Thyroid gland (tissue), 4 donors: ENCODE measurements around the gene RTN4RL1. TPM values are rescaled to one million over a fixed set of nuclear protein-coding genes. Genes with fewer than 3 reads are reported as not detected.

Experiments used
- DNase-seq, 2 donors: peaks; one replicate each; pipeline ENCODE4 v3.0.0-alpha.2; 2019
- H3K27ac ChIP-seq, 3 donors: fragments of 200-600 bp; sonication (generic); 1 replicate in 2 of 3; 2 replicates in 1 of 3; pipeline ENCODE4 v1.5.1; 2016 to 2019; ENCODE audit warnings: mild to moderate bottlenecking in 1 of 3, moderate library complexity in 1 of 3
- H3K27me3 ChIP-seq: fragments of 200-600 bp; sonication (generic); one replicate; pipeline ENCODE4 v1.5.1; 2019
- H3K36me3 ChIP-seq, 2 donors: fragments of 200-600 bp; sonication (generic); one replicate each; pipeline ENCODE4 v1.5.1; 2016 to 2019
- H3K4me1 ChIP-seq, 2 donors: fragments of 200-600 bp; sonication (generic); one replicate each; pipeline ENCODE4 v1.5.1; 2017 to 2019
- H3K4me3 ChIP-seq, 3 donors: fragments of 200-600 bp; sonication (generic); replicated peaks in 1 of 3; 1 replicate in 2 of 3; 2 replicates in 1 of 3; pipeline ENCODE4 v1.5.1; 2016; ENCODE audit warnings: mild to moderate bottlenecking in 1 of 3
- H3K9me3 ChIP-seq: fragments of 200-600 bp; sonication (generic); one replicate; pipeline ENCODE4 v1.5.1; 2017
- POLR2A ChIP-seq, 2 donors: fragments of 450-650 bp; IDR thresholded peaks; one replicate each; pipeline ENCODE4 v1.6.1; 2017; ENCODE audit warnings: antibody characterized with exemption in 2 of 2, mild to moderate bottlenecking in 2 of 2, moderate library complexity in 1 of 2
- WGBS, 2 donors: methylation state at CpG; one replicate each; pipeline ENCODE4 v1.1.5; 2017; 5-methylcytosine and 5-hydroxymethylcytosine counted together
- intact Hi-C: fragments of 100-400 bp; cut with DNase I; formaldehyde crosslinking; loops from one replicate; pipeline ENCODE4 v1.15.1; 2023
- total RNA-seq, 4 donors: library from RNA; depleted of rRNA; stranded (reverse); fragments of >200 nt; gene quantifications; one replicate each; pipeline ENCODE4 v1.2.3, GENCODE V29; 2016
- TF ChIP-seq, protein P1 (sequence below), 6 experiments: fragments of 200-600 bp in 3 of 6; fragments of 450-650 bp in 3 of 6; sonication (generic) in 3 of 6; IDR thresholded peaks; one replicate each; pipeline ENCODE4 v1.5.1; 2016 to 2019; ENCODE audit warnings: antibody characterized with exemption in 6 of 6, mild to moderate bottlenecking in 2 of 6, inconsistent platforms in 1 of 6, moderate library complexity in 1 of 6

RTN4RL1 gene
- total RNA-seq, 4 donors from 2014 or later: 1.6 to 4.9 (median 2.5) TPM

DNA sequence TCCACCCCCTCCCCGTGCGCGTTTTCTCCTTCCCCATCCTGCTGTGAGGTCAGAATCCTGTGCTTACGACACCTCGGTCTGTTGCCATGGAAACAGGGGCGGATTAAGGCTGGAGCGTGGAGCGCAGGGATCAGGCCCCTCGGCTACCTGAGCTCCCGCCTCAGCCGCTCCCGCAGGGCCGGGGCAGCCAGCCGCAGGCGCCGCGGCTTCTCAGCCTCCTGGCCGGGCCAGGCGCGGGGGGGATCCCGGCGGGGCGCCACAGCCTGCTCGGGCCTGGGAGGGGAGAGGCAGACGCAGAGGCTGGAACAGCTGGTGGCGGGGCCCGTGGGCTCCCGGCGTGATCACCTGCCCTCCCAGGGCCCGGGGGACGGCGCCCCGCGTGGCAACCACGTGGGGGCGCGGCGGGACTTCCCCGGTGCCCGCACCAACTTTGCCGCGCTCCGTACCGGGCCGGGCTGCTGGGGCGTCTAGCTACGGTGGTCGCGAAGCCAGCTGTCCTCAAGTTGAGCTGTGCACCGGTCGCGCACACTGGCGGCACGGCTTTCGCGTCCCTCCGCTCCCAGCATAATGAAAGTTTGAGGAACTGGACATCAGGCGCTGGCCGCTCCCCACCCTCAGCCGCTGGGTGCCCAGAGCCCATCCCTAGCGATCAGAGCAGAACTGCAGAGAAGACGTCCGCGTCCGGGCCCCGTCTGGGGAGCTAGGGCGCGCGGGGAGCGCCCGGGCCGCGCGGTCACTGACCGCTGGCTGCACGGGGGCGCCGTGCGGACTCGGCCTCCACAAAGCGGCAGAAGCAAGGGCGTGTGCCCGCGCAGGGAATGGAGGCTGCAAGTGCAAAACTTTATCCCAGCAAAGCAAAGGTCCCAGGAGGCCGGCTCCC lies 1.2 kb downstream of the RTN4RL1 start:
- no peaks in the 10 kb centered on the region for H3K36me3 ChIP-seq
- WGBS, 2 donors: 4 to 9% methylated on average over 5 to 8 of the region's 85 CpGs
- peaks cover 9 to 27% of the 10 kb centered on the region in 2 donors for H3K4me1 ChIP-seq
- peak; percentile 34 to 40 for DNase-seq
- intact Hi-C loops: loop anchor here (2.0 kb wide), 1 partner anchor 113 kb away; no protein-coding TSS in a partner anchor
- no peaks in the 10 kb centered on the region for H3K9me3 ChIP-seq
- TF ChIP-seq, protein P1, sequence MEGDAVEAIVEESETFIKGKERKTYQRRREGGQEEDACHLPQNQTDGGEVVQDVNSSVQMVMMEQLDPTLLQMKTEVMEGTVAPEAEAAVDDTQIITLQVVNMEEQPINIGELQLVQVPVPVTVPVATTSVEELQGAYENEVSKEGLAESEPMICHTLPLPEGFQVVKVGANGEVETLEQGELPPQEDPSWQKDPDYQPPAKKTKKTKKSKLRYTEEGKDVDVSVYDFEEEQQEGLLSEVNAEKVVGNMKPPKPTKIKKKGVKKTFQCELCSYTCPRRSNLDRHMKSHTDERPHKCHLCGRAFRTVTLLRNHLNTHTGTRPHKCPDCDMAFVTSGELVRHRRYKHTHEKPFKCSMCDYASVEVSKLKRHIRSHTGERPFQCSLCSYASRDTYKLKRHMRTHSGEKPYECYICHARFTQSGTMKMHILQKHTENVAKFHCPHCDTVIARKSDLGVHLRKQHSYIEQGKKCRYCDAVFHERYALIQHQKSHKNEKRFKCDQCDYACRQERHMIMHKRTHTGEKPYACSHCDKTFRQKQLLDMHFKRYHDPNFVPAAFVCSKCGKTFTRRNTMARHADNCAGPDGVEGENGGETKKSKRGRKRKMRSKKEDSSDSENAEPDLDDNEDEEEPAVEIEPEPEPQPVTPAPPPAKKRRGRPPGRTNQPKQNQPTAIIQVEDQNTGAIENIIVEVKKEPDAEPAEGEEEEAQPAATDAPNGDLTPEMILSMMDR (IDR thresholded peaks at IDR 0.05): no peak
- no peak for TF ChIP-seq POLR2A (IDR thresholded peaks at IDR 0.05)
- peaks cover 8% of the 10 kb centered on the region for H3K27me3 ChIP-seq
- H3K27ac ChIP-seq: no peak overlapping the region
- H3K4me3 ChIP-seq: peak overlapping the region; percentile 7 to 34 (median 15)

DNA sequence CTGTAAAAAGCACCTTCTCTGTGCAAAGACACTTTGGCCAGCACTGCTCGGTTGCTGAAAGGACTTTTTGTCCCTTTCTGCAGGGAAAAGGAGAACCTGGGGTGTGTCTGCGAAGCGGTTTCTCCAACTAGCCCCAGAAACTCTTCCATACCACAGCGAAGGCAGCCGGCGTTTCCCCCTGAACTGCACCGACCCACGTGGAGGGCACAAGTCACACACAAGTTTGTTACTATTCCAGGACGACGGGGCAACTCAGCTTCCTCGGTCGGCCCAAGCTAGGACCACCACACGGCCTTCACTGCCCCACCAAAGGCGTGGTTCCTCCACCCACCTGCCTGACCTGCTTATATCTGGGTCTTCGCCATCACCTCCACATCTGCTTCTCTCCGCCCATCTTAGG lies 1.9 kb downstream of the RTN4RL1 start:
- Histone ChIP-seq H3K27me3 (peaks cover 8% of the 10 kb centered on the region), H3K27ac (no peak overlapping the region), H3K4me1 (peaks cover 9 to 27% of the 10 kb centered on the region in 2 donors), H3K36me3 (no peaks in the 10 kb centered on the region), H3K4me3 (no peak overlapping the region), H3K9me3 (no peaks in the 10 kb centered on the region)
- DNase-seq: no peak
- intact Hi-C loops: no loop called here
- 43 to 51% methylated on average over 16 of the region's 16 CpGs for WGBS, 2 donors
- no peak for TF ChIP-seq POLR2A (IDR thresholded peaks at IDR 0.05)
- TF ChIP-seq, protein P1 (IDR thresholded peaks at IDR 0.05): no peak

DNA sequence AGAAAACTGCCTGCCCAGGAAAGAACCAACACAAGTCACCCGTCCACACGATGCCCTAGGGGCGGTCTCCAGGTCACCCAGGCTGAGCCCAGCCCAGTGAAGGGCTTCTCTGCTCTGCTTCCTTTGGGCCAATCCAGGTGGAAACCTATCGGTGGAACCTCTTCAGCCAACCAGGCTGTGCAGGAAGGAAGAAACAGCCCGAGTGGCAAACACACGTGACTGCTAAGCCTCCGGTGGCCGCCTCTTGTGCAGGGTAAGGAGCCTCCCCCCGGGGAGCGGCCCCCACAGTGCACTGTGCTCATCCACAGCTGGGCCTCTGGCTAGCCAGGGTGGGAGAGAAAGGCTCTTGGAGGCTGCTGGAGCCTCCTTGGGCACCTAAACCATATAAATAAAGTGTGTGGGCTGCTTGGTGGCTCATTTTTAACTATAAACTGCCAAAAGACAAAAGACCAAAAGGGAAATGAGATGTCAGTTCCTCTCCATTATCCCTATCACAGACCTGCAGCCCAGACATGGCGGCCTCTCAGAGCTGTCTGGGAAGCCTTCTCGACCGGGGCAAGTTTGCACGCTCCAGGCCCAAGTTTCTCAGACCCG lies 2.4 kb downstream of the RTN4RL1 start:
- DNase-seq: no peak
- Histone ChIP-seq H3K4me1 (peaks cover 9 to 27% of the 10 kb centered on the region in 2 donors), H3K9me3 (no peaks in the 10 kb centered on the region), H3K27ac (no peak overlapping the region), H3K4me3 (no peak overlapping the region), H3K36me3 (no peaks in the 10 kb centered on the region), H3K27me3 (peaks cover 8% of the 10 kb centered on the region)
- TF ChIP-seq POLR2A (IDR thresholded peaks at IDR 0.05): no peak
- TF ChIP-seq, protein P1 (IDR thresholded peaks at IDR 0.05): no peak
- WGBS, 2 donors: 59 to 76% methylated on average over 5 to 11 of the region's 15 CpGs
- intact Hi-C loops: no loop called here

DNA sequence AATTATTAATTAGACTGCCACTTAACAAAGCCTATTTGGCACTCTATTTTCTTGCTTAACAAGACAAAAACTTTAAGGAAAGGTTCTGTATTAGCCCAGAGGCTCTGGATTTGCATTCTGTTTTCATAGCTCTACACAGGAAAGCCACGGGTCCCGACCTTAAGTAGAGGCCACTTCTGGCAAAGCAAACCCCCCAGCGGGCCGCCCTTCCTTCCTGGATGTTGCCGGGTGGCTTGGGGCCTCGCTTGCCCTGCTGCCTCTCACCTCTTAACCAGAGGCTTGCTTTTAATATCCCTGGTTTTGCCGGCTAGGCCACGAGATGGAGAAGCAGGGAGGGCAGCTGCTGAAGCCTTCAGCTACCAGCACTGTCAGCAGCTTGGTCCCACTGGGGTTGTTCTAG lies 4.4 kb downstream of the RTN4RL1 start:
- H3K4me1 ChIP-seq: peaks cover 7 to 21% of the 10 kb centered on the region in 2 donors
- 33 to 34% methylated on average over 8 of the region's 8 CpGs for WGBS, 2 donors
- H3K27me3 ChIP-seq: peaks cover 8% of the 10 kb centered on the region
- H3K4me3 ChIP-seq: no peak overlapping the region
- no peaks in the 10 kb centered on the region for H3K9me3 ChIP-seq
- peak in 1 of 2 donors; percentile 24 for DNase-seq
- H3K27ac ChIP-seq: peak overlapping the region in 2 of 3 donors; percentile 10 to 26
- no peaks in the 10 kb centered on the region for H3K36me3 ChIP-seq
- TF ChIP-seq, protein P1 (IDR thresholded peaks at IDR 0.05): no peak
- no peak for TF ChIP-seq POLR2A (IDR thresholded peaks at IDR 0.05)
- intact Hi-C loops: no loop called here

DNA sequence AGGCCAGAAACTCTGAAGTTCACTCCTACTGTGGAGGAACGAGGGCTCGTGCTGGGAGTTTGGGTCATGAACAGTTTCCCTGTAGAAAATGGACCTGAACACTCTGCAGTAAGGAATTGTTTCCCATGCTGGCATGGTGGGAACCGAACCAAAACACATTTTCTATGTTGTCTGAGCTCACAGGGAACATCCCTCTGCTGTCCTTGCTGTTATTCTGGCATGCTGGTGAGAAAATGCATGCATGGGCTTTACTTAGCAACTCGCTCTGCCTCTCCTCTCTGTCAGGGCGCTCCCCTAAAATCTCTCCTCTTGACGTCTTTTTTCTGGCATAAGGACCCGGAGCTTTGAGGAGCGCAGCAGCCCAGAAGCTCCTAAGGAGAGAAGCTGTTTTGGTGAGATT lies 5.4 kb downstream of the RTN4RL1 start:
- 76 to 86% methylated on average over 8 of the region's 8 CpGs for WGBS, 2 donors
- TF ChIP-seq POLR2A (IDR thresholded peaks at IDR 0.05): no peak
- TF ChIP-seq, protein P1 (IDR thresholded peaks at IDR 0.05): no peak
- DNase-seq: no peak
- no peak overlapping the region for H3K27ac ChIP-seq
- H3K36me3 ChIP-seq: no peaks in the 10 kb centered on the region
- H3K4me3 ChIP-seq: no peak overlapping the region
- no peaks in the 10 kb centered on the region for H3K9me3 ChIP-seq
- peaks cover 3 to 12% of the 10 kb centered on the region in 2 donors for H3K4me1 ChIP-seq
- intact Hi-C loops: no loop called here
- H3K27me3 ChIP-seq: peaks cover 8% of the 10 kb centered on the region
